ENCODE measurements around the gene MYH9.
A peak's percentile ranks its signal among the peaks of the same experiment; 100 is the strongest.
"Not testable (repeated sequence)": the region's sequence is repeated elsewhere in the genome, so short reads cannot be mapped to it uniquely, and the experiment has no call there.

The MYH9 gene

DNA sequence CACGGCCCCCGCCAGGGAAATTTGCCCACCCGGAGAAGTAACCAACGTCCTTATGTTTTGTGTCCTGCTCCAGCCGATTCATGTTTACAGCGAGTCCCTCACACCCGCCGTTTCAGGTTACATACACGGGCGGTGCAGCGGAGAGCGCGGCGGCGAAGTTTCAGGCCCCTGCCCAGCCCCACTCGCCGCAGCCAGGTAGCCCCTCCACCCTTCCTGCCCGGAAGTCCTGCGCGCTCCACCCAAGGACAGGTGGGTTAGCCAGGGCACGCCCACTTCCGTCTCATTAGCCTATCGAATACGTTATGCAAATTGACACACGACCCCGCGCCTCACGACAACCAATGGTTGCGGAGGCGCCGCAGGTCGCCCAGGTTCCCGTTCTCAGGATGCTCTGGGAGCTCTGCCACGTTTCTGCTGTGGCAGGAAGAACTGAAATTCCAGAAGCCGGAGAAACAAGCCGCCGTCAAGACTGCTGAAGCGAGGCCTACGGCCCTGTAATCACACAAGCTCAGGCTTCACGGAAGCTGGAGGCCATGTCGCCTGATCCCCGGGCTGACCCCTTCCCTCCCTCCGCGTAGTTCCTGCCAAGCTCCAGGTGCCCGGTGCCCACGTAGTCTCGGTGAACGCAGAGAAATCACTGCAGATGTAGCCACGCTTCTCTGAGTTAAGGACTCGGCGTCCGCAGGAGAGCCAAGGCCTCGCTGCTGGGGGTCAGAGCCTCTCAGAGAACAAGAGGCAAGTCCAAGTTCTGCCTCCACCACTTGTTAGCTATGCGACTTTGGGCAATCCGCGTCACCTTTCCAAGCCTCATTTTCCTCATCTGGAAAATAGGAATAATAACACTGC lies 22.4 kb upstream of the MYH9 start (continued):
- TF ChIP-seq, protein P1, sequence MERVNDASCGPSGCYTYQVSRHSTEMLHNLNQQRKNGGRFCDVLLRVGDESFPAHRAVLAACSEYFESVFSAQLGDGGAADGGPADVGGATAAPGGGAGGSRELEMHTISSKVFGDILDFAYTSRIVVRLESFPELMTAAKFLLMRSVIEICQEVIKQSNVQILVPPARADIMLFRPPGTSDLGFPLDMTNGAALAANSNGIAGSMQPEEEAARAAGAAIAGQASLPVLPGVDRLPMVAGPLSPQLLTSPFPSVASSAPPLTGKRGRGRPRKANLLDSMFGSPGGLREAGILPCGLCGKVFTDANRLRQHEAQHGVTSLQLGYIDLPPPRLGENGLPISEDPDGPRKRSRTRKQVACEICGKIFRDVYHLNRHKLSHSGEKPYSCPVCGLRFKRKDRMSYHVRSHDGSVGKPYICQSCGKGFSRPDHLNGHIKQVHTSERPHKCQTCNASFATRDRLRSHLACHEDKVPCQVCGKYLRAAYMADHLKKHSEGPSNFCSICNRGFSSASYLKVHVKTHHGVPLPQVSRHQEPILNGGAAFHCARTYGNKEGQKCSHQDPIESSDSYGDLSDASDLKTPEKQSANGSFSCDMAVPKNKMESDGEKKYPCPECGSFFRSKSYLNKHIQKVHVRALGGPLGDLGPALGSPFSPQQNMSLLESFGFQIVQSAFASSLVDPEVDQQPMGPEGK (tag by site-specific recombination; IDR thresholded peaks at IDR 0.05): peak; percentile 98

DNA sequence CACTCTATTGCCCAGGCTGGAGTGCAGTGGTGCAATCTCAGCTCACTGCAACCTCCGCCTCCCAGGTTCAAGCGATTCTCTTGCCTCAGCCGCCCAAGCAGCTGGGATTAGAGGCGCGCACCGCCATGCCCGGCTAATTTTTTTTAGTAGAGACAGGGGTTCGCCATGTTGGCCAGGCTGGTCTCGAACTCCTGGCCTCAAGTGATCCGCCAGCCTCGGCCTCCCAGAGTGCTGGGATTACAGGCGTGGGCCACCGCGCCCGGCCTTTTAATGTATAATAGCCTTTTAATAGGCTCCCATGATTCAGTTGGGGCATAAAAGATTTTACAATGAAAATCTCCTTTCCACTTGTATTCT lies 21.8 kb upstream of the MYH9 start:
- TF ChIP-seq ZBTB8A (tag by site-specific recombination; IDR thresholded peaks at IDR 0.05) (peak; percentile 85), ZNF501 (tag by site-specific recombination; IDR thresholded peaks at IDR 0.05) (0 out of 2 replicates have a peak, but pooled peaks have one; percentile 11), YY1 (tag by site-specific recombination; IDR thresholded peaks at IDR 0.05) (0 out of 2 replicates have a peak, but pooled peaks have one; percentile 53), ZNF121 (tag by site-specific recombination; IDR thresholded peaks at IDR 0.05) (peak; percentile 86), ZFP69B (tag by site-specific recombination; IDR thresholded peaks at IDR 0.05) (0 out of 2 replicates have a peak, but pooled peaks have one; percentile 48), YY2 (tag by site-specific recombination; IDR thresholded peaks at IDR 0.05) (peak; percentile 65; the same call in 1 of the 2 replicates), ZNF394 (tag by site-specific recombination; IDR thresholded peaks at IDR 0.05; ENCODE audit: borderline replicate concordance) (0 out of 2 replicates have a peak, but pooled peaks have one; percentile 19), BCL11B (tag by site-specific recombination; IDR thresholded peaks at IDR 0.05; ENCODE audit: low read depth) (0 out of 2 replicates have a peak, but pooled peaks have one; percentile 10), ZSCAN23 (tag by site-specific recombination; IDR thresholded peaks at IDR 0.05) (peak; percentile 17; the same call in 1 of the 2 replicates), ZNF654 (tag by site-specific recombination; IDR thresholded peaks at IDR 0.05; ENCODE audit: low read depth) (0 out of 2 replicates have a peak, but pooled peaks have one; percentile 2), ZFHX2 (tag by site-specific recombination; conservative IDR thresholded peaks at IDR 0.05) (peak; percentile 24; the same call in 1 of the 2 replicates), GLIS1 (tag by site-specific recombination; IDR thresholded peaks at IDR 0.05) (peak; percentile 81)
- TF ChIP-seq, protein P2, sequence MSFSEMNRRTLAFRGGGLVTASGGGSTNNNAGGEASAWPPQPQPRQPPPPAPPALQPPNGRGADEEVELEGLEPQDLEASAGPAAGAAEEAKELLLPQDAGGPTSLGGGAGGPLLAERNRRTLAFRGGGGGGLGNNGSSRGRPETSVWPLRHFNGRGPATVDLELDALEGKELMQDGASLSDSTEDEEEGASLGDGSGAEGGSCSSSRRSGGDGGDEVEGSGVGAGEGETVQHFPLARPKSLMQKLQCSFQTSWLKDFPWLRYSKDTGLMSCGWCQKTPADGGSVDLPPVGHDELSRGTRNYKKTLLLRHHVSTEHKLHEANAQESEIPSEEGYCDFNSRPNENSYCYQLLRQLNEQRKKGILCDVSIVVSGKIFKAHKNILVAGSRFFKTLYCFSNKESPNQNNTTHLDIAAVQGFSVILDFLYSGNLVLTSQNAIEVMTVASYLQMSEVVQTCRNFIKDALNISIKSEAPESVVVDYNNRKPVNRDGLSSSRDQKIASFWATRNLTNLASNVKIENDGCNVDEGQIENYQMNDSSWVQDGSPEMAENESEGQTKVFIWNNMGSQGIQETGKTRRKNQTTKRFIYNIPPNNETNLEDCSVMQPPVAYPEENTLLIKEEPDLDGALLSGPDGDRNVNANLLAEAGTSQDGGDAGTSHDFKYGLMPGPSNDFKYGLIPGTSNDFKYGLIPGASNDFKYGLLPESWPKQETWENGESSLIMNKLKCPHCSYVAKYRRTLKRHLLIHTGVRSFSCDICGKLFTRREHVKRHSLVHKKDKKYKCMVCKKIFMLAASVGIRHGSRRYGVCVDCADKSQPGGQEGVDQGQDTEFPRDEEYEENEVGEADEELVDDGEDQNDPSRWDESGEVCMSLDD (tag by site-specific recombination; IDR thresholded peaks at IDR 0.05): 0 out of 2 replicates have a peak, but pooled peaks have one; percentile 31
- TF ChIP-seq, protein P3, sequence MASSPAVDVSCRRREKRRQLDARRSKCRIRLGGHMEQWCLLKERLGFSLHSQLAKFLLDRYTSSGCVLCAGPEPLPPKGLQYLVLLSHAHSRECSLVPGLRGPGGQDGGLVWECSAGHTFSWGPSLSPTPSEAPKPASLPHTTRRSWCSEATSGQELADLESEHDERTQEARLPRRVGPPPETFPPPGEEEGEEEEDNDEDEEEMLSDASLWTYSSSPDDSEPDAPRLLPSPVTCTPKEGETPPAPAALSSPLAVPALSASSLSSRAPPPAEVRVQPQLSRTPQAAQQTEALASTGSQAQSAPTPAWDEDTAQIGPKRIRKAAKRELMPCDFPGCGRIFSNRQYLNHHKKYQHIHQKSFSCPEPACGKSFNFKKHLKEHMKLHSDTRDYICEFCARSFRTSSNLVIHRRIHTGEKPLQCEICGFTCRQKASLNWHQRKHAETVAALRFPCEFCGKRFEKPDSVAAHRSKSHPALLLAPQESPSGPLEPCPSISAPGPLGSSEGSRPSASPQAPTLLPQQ (tag by site-specific recombination; IDR thresholded peaks at IDR 0.05): 0 out of 2 replicates have a peak, but pooled peaks have one; percentile 11
- Histone ChIP-seq H3K4me3 (ENCODE audit: low read depth, low read length) (peak overlapping the region; percentile 42), H3K27ac (ENCODE audit: extremely low read depth, low read depth, low read length) (peak overlapping the region; percentile 78)
- ChIA-PET CTCF (interaction anchor here (1.0 kb wide), 1 partner anchor 50 kb away, joined by 3 read pairs; no protein-coding TSS in a partner anchor), POLR2A (interaction anchor here (1.0 to 2.4 kb wide), 14 partner anchors 12 to 120 kb away, joined by 3 to 28 read pairs (median 6); partner anchors contain the start of genes EIF3D and MYH9)
- H3K9me3 ChIP-seq (ENCODE audit: control insufficient read depth, insufficient read depth, low read depth, low read length); H3K4me1 ChIP-seq (ENCODE audit: control insufficient read depth, insufficient read depth, low read length); H3K36me3 ChIP-seq (ENCODE audit: control insufficient read depth in 2 of 2, insufficient read depth in 1 of 2, low read length in 2 of 2): not testable (repeated sequence)

All from HEK293 (cell line).